HG03108 (cell line): ENCODE measurements around the gene ZFAND3.
"Not testable (repeated sequence)": the region's sequence is repeated elsewhere in the genome, so short reads cannot be mapped to it uniquely, and the experiment has no call there.

ENCODE experiments used
- ATAC-seq: cut with Tn5 transposase; IDR thresholded peaks from one replicate; pipeline ENCODE4 v1.9.1; 2021; ENCODE audit warnings: moderate library complexity; ENCODE audit not compliant: unreplicated experiment

The ZFAND3 gene

DNA sequence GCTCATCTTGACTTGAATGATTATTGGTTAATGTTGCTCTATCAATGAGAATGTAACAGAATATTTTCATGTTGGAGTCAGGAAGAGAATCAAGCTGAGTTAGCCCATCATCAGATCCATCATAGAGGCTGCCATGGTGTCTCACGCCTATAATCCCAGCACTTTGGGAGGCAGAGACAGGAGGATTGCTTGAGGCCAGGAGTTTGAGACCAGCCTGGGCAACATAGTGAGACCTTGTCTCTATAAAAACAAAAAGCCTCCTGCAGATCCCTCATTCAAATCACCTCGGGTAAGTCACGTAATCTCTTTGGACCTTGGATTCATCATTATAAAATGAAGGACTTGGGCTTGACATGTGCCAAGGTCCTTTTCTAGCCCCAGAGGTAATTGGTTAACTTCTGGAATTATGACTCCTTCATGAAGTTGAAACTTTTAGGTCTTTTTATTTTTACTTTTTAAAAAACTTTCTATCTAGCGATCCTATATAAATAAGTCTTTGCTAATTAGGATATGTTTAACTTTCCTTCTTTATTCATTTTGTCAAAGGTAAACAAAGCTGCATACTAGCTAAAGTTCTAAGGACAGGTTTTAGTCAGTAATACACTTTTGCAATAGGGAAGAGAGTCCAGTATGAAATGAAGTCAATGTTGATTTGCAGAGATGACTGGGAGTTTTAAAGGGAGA, 110.9 kb downstream of the ZFAND3 start:
- no peak for ATAC-seq

GRCh38 chr6:37931066-37931465, 111.5 kb downstream of the ZFAND3 start:
- no peak for ATAC-seq

DNA sequence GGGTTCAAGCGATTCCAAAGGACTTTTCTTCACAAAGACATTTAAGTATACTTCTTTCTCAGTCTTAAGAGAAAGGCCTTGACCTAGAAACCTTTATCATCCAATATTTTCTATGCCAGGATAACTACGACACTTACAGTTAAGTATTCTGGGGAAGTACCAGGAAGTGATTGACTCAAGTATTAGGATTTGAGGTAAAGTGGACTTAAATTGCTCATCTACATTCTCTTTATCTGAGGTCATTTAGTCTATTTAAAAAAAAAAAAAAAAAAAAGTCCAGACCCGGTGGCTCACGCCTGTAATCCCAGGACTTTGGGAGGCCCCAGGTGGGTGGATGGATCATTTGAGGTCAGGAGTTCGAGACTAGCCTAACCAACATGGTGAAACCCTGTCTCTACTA, 114.7 kb downstream of the ZFAND3 start:
- no peak for ATAC-seq

- ATAC-seq, result no peak
Measured at GRCh38 chr6:37936150-37936549, 116.6 kb downstream of the ZFAND3 start.

DNA sequence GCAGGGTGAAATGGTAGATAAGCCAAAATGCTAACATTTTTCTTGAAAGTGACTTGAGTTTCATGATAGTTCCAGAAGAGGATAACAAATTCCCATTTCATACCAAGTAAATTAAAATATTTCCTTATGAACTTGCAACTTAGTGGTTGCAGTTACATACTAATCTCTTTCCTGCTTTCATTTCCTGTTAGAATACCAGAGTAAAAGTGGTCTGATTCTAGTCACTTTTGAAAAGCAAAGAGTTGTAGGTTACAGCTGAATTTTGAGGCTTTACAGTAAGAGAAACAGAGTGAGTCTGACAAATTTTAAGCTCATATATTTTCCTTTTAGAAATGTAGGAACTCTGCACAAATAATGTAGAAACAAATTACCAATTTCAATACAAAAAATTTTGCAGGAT, 117.4 kb downstream of the ZFAND3 start:
- ATAC-seq, result no peak

DNA sequence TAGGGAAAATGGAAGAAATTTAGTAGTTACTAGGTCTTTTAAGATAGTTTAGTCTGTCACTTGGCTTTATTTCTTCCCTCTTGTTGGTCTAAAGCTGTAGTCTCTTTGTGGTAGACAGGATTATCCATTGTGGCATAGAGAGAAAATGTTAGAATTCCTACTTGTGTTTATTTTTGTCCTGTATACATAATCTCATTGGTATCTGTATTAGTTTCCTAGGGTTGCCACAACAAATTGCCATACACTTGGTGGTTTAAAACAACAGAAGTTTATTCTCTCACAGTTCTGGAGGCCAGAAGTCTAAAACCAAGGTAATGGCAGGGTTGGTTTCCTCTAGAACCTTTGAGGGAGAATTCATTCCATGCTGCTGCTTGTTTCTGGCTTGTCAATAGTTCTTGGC, 119.4 kb downstream of the ZFAND3 start:
- ATAC-seq, result no peak

DNA sequence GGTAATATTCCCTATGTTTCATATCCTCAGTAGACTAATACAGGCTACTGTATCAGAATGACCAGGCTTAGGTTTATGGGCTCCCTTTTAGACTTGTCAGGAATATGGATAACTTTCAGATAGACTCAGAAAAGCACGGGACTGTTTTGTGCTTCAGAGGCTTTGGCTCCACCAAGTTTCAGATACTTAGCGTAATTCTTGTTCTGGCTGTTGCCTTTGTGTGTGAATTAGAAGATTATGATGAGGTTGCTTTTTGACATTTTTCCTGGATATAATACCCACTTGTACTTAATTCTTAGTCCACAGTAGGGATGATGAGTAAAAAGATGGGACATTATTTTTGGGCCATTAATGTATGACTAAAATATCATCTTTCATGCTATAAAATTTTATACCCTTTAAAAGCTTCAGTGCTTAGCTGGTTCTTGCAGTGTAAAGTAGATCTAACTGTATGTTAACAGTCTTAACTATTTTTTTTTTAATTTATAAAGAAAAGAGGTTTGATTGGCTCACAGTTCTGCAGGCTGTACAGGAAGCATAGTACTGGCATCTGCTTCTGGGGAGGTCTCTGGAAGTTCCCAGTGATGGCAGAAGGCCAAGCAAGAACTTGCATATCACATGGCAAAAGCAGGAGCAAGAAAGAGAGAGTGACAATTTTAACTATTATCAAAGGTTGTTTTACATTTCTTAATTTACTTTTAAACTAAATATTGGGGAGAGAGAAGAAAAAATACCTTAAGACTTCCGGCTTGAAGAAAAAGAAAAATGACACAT, 120.7 kb downstream of the ZFAND3 start:
- no peak for ATAC-seq

GRCh38 chr6:37941871-37942270, 122.3 kb downstream of the ZFAND3 start:
- no peak for ATAC-seq

DNA sequence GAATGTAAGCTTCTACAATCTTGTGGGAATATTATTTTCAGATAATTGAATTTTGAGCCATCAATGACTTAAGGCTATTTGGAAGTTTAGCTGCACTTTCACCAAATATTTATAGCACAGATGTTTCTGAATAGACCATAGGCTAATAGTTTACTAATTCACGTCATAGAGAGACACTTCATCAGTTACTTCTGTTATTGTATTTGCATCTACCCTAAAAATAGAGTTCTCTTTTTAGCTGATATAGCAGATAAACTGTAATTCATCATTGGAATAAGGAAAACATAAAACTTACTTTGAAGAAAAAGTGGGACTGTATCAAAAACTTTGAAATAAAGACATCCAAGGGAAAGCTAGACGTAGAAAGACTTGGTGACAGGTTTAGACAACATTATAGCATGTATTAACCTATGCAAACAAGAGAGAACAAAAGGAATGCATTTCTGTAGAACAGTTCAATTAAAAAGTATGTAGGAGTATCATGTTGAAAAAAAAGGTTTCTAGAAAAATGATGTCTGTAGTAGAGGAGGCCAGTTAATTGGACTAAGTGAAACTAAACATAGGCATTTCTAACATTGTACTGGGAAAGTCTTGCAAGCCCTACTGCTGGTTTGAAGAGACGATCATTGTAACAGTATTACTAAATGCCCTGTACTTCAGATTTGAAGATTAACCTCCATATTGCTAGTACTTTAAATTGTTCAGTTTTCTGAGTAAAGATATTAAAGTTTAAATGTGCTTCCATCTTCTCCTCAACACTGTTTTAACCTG, 123.3 kb downstream of the ZFAND3 start:
- no peak for ATAC-seq

DNA sequence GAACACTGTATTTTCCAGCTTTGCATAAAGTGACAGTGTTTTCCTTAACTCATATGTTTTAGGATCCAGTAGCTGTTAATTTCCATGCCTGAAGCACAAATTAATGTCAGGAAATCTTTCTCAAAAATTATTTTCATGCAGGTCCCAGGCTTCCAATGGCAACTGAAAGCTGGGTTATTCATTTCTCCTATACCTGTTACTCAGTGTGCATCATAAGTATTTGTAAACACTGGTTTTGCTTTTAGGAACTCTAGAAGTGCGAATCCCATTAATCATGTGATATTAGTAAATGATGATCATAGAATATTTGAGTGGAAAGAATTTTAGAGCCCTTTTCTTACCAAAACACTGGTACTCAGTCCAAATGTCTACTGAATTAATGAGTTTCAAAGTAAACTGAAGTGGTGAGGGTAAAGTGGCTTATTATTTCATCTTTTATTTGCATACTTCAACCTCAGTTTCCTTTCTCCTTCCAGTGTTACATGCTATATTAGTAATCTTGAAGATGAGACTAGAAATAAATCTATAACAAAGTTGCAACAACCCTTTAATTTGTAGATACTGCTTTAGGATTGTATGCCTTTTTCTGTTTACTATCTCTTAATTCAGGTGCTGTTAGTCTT, 124.0 kb downstream of the ZFAND3 start:
- no peak for ATAC-seq

DNA sequence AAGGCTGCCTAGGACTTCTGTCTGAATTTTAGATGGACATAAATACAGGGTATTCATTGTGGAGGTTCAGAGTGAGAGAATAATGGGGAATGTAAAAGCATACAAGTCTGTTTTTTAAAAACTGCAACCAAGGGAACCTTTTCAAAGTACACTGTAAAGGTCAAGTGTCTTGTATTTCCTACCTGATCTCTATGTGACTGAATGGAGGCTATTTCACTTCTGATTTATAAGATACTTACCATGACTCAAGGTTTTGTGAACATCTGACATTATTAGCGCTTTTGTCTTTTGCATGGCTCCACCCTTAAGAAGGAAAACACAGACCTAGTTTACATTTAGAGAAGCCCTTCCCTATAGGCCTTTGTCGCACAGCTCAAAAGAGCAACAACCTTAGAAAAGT, 126.5 kb downstream of the ZFAND3 start:
- no peak for ATAC-seq

- no peak for ATAC-seq
Measured at GRCh38 chr6:37947468-37947867, 127.9 kb downstream of the ZFAND3 start.

DNA sequence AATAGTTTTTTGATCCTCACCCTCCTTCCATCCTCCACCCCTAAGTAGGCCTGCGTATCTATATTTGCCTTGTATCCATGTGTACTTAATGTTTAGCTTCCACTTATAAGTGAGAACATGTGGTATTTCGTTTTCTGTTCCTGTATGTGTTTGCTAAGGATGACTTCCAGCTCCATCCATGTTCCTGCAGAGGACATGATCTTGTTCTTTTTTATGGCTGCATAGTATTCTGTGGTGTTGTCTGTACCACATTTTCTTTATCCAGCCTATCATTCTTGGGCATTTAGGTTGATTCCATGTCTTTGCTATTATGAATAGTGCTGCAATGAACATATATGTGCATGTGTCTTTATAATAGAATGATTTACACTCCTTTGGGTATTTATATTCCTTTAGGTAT, 129.1 kb downstream of the ZFAND3 start:
- not testable (repeated sequence) for ATAC-seq

GRCh38 chr6:37952027-37952426, 132.5 kb downstream of the ZFAND3 start:
- no peak for ATAC-seq

DNA sequence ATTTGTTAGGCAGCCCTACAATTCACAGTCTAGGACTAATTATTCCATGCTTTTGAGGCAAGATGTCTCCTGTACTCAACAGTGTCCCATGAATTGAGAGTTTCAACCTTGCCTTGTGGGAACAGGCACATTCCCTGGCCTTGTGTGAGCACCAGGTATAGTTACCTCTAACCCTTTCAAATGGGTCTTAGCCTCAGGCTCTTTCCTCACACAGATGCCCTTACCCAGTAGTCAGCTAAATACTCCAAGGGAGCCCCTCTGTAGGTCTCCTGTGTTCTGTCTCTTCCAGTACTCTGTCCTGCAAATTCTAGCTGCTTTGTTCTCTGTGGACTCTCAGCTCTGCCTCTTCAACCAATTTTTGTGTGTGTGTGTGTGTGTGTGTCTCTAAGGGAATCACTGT, 135.3 kb downstream of the ZFAND3 start:
- ATAC-seq, result no peak

DNA sequence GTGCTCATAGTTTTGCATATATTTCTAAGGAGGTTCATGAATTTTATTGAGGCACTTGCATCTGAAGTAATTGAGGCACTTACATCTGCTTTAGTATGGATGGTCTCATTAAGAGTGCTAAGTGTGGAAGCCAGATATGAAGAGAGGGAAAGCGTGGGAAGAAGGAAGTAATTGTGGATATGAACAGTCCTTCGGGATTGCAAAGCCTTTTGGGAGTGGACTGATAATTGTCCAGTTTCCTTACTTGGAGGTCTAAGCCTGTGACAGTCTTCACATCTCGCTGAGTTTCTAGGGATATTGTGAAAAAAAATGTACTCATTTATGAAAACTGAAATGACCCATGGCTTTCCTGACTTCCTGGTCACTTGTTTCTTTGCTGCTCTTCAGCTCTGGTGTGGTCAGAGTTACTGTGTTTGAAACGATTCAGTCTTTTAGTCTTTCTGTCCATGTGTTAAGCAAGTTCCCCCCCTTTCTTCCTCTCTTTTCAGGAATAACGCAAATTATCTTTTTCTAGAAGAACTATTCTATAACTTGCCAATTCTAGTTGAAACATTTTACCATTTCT, 137.3 kb downstream of the ZFAND3 start:
- ATAC-seq, result no peak

GRCh38 chr6:37959061-37959460, 139.5 kb downstream of the ZFAND3 start:
- ATAC-seq, result no peak

DNA sequence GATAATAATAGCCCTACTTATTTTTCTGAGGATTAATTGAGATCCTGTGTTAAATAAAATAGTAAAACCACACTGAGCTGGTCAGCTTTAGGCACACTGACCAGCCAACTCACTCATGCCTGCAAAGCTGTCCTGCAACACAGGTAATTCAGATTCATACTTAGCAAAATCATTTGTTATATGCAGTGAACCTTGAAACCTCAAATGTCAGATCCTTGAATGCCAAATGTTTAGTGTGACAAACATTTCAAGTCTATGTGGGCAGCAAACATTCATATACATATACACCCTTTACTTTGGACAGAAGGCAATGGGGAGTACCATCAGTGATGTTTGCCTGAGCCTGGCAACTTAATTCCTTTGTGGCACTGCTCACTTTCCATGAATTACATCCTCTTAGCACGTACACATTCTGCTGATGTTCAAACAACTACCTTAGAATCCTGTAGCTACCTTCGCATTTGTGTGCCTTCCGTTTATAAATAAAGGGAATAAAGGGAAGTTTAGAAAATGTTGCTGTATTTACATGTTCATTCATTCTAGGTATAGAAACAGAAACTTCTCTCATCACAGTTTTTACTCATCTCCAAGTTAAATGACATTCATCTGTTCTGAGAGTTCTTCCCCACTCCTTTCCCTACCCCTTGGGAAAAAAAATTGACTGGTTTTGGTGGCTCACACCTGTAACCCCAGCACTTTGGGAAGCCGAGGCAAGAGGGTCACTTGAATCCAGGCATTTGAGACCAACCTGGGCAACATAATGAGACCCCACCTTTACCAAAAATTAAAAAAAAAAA, 140.8 kb downstream of the ZFAND3 start:
- ATAC-seq, result no peak

GRCh38 chr6:37962481-37963080, 143.1 kb downstream of the ZFAND3 start:
- not testable (repeated sequence) for ATAC-seq
